ENCODE measurements around the gene PHYHIPL.

PHYHIPL gene

DNA sequence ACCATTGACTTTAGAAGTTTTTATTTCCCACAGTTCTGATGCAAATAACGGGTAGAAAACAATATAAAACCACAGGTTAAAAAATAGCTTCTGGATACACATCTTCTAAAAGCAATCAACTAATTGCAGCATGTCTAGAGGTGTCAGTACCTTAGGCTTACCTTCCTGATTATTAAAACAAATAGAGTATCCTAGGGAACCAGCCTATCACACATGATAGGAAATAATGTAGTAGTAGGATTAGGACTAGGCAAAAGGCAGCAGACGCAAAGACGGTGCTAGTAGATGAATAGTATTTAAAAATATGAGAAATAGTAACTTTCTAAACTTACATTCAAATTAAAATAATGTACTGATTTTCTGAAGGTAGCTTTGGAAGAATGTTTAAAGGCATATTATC is 41.7 kb upstream of the PHYHIPL start:
- DNase-seq (ENCODE audit: extremely low read depth, low read depth), result no peak
- TF ChIP-seq, protein P1, sequence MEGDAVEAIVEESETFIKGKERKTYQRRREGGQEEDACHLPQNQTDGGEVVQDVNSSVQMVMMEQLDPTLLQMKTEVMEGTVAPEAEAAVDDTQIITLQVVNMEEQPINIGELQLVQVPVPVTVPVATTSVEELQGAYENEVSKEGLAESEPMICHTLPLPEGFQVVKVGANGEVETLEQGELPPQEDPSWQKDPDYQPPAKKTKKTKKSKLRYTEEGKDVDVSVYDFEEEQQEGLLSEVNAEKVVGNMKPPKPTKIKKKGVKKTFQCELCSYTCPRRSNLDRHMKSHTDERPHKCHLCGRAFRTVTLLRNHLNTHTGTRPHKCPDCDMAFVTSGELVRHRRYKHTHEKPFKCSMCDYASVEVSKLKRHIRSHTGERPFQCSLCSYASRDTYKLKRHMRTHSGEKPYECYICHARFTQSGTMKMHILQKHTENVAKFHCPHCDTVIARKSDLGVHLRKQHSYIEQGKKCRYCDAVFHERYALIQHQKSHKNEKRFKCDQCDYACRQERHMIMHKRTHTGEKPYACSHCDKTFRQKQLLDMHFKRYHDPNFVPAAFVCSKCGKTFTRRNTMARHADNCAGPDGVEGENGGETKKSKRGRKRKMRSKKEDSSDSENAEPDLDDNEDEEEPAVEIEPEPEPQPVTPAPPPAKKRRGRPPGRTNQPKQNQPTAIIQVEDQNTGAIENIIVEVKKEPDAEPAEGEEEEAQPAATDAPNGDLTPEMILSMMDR (IDR thresholded peaks at IDR 0.05; ENCODE audit: low read depth, low read length, missing control alignments), result no peak
- no peak overlapping the region for H3K4me3 ChIP-seq (replicated peaks; ENCODE audit: low read depth, low read length)

DNA sequence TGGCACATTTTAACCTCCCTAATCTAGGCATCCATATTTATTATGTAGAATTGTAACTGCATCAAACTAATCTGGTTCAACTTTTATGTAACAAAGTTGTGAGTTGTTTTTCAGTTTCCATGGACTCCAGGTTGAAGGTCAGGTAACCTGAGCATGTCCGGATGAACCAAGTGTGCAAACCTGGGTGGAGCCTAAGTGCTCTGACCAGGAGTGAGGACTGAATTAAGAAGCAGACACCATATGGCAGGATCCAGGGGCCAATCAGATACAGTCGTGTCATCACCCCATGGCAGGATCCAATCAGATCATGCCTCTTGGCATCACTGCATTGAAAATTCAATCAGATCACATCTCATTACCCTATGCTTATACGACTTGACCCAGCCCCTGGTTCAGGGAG is 41.2 kb upstream of the PHYHIPL start:
- TF ChIP-seq, protein P1 (IDR thresholded peaks at IDR 0.05; ENCODE audit: low read depth, low read length, missing control alignments), result no peak
- peak; percentile 10 for DNase-seq (ENCODE audit: extremely low read depth, low read depth)
- no peak overlapping the region for H3K4me3 ChIP-seq (replicated peaks; ENCODE audit: low read depth, low read length)

DNA sequence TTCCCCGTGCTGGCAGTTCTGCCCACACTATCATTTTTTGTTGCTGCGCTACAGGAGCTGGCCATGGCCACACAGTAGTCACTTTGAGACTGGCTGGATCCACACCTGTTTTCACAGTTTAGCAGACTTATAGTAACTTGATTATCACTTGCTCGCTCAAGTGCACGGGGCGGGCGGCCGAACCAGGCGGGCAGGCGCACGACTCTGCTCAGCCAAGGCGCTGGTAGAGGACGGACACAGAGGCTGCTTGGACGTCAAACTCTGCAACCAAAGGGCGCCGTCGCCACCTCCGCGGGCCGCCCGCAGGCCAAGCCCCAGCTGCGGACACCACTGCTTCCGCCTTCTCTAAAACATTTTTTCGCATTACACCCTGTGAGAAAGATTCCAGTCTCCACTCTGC is 38.4 kb upstream of the PHYHIPL start:
- no peak overlapping the region for H3K4me3 ChIP-seq (replicated peaks; ENCODE audit: low read depth, low read length)
- TF ChIP-seq, protein P1 (IDR thresholded peaks at IDR 0.05; ENCODE audit: low read depth, low read length, missing control alignments), result no peak
- no peak for DNase-seq (ENCODE audit: extremely low read depth, low read depth)

DNA sequence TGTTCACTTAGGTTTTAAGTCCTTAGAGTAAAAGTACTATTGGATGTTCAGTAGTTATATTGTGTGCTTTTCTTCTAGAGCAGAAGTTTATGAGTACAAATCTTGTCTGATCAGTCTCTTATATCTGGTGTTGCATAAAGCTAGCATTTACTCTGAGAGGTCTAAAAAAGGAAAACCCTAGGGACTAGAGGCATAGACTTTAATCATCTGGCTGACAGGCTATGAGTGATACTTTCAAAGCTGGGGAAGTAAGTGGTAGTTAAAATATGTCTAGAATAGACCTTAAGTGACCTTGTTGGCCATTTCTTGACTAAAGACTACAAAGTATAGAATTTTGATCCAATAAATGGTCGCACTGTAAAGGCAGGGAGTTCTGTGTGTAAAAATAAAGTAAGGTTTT is 32.9 kb upstream of the PHYHIPL start:
- no peak for DNase-seq (ENCODE audit: extremely low read depth, low read depth)
- H3K4me3 ChIP-seq (replicated peaks; ENCODE audit: low read depth, low read length), result no peak overlapping the region
- TF ChIP-seq, protein P1 (IDR thresholded peaks at IDR 0.05; ENCODE audit: low read depth, low read length, missing control alignments), result no peak

DNA sequence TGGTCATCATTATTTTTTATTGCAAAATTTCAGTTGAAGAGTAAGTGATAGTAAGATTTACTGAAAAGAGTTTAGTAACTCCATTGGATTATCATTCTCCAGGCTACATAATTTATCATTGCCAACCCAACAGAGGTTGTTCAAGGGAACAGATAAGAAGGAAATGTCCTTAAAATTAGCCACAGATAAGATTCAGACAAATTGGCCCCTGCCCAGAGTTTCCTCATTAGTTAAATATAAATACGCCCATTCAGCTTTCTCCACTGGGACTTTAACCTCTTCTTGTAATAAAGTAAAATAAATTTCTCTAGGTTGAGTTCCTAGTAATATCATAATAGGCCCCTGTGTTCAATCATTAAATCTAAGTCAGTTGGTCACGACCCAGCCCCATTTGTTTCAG is 27.7 kb upstream of the PHYHIPL start:
- no peak overlapping the region for H3K4me3 ChIP-seq (replicated peaks; ENCODE audit: low read depth, low read length)
- no peak for DNase-seq (ENCODE audit: extremely low read depth, low read depth)
- TF ChIP-seq, protein P1 (IDR thresholded peaks at IDR 0.05; ENCODE audit: low read depth, low read length, missing control alignments), result no peak

DNA sequence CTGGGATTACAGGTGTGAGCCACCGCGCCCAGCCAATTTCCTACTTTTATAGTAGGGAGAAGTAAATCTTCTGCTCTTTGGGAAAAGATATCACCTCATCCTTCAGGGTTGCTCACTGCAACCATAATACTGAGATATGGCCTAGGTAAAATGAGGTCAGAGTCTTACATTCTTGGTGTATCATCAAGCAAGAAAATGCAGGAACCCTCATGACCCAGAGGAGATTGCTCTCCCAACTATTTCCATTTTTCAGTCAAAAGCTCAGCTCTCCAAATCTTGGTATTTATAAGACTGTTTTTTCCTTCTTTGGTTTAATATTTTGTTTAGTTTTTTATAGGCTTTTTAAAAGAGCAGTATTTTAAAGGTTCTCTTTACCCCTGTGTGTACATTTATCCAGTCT is 20.9 kb upstream of the PHYHIPL start:
- no peak for DNase-seq (ENCODE audit: extremely low read depth, low read depth)
- TF ChIP-seq, protein P1 (IDR thresholded peaks at IDR 0.05; ENCODE audit: low read depth, low read length, missing control alignments), result no peak
- H3K4me3 ChIP-seq (replicated peaks; ENCODE audit: low read depth, low read length), result no peak overlapping the region

DNA sequence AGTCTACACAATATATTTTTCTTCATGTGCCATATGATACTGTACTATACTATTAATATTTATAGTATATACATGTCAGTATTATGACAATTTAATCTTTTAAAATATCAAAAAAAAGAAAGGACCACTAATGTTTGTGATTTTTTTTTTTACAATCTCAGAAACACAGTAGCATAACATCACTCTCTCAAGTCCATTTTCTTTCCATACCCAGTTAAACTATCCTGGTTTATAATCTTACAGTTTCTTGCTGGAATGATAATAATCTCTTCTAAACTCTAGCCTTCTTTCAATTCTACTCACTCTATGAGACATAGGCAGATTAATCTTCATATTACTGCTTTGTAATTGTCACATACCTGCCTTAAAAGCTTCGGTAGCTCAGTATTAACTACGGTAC is 8.9 kb upstream of the PHYHIPL start:
- no peak overlapping the region for H3K4me3 ChIP-seq (replicated peaks; ENCODE audit: low read depth, low read length)
- no peak for DNase-seq (ENCODE audit: extremely low read depth, low read depth)
- TF ChIP-seq, protein P1 (IDR thresholded peaks at IDR 0.05; ENCODE audit: low read depth, low read length, missing control alignments), result no peak
